CD4-positive, alpha-beta T cell treated with Interferon alpha-2 for 1 hour (primary cell): Measurements from ENCODE around the gene AGBL4.

Experiments used
- DNase-seq, 2 donors: peaks; one replicate each; pipeline ENCODE4 v3.0.0-alpha.2; 2020 to 2022

Gene AGBL4

DNA sequence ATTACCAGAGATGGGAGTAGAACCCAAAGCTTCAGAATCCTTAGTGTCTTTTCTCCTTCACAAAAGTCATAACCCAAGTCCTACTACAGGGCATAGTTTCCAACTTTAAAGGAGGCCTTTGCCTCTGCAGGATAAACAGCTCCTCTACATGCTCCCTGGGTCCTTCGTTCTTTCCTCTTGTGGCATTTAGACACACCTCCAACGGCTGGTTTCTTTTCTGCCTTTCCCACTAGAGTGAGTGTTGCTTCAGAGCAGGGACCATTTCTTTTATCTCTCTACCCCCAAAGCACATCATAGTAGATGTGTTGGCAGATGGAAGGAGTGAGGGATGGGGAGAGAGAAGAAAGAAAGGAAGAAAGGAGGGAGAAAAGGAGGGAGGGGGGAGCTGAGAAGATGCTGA lies 1407.0 kb downstream of the AGBL4 start:
- DNase-seq: no peak

DNA sequence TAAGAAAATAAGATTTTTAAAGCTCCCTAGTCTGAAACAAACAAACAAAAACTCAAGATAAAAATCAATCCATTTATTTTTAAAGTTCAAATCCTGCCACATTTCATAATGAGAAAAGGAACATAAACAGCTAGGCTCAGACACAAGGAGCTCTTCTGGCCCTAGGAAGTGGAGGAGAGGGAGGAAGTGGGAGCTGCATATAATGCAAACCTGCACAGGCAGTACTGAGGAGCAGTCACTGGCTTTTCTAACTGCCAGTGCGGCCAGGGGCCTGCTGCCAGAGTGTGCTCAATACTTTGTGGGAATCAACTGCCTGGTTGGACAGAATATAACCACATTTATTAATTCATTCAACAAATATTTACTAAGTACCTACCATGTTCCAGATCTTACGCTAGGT lies 1411.9 kb downstream of the AGBL4 start:
- DNase-seq: no peak

DNA sequence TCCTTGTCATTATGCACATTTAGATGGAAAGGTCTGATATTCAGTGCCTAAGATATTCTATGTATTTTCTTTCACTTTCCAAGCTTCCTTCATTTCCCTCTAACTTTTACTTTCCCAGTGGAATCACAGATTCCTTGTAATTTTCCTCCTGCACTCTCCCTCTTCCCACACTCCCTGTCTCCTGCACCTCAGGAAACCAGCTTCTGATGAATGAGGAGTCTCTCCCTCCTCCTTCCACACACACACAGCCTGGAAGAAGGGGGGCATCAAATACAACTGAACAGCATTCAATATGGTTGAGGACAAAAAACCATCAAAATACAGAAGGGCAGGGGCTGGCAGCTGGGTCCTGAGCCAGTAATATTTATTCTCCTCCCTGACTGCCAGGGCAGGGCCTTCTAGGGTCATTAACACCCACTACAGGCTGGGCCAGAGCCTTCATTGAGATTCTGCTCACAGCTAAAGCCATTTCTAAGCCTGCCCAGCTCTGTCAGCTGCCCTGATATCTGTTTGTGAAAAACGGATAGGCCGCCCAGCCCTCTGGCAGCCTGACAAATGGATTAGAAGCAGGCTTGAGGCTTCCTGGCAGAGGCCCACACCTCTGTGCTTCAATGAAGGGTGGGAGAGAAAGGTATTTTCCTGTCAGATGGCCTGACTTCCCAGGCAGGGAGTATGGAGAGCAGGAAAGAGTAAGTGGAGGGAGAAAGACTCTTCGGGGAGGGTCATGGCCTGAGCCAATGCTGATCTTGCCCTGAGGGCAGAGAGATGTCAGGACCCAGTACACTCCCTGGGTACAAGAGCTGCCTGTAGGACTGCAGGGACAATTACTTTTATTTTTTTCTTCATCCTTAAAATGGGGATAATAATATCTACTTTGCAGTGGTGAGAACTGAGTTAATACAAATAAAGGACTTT lies 1412.9 kb downstream of the AGBL4 start:
- no peak for DNase-seq

GRCh38 chr1:48608882-48609281 lies 1414.9 kb downstream of the AGBL4 start:
- DNase-seq: no peak

GRCh38 chr1:48603222-48603621 lies 1420.5 kb downstream of the AGBL4 start:
- no peak for DNase-seq

- DNase-seq: no peak
Observed at GRCh38 chr1:48602349-48602748, 1421.4 kb downstream of the AGBL4 start.

DNA sequence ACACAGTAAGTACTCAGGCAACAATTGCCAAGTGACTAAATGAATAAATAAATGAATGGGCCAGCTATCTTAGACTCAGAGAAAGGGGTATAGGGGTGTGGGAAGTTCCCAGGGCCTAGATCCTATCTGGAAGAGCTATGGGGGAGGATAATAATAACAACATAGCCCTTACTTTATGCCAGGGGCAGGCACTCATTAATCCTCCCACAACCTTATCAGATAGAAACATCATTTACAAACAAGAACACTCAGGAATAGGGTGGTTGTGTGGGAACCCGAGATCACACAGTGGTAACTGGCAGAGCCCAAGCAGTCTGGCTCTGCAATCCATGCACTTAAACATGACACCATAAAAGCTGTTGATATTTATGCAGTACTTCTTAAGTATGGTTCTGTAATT lies 1423.6 kb downstream of the AGBL4 start:
- no peak for DNase-seq

DNA sequence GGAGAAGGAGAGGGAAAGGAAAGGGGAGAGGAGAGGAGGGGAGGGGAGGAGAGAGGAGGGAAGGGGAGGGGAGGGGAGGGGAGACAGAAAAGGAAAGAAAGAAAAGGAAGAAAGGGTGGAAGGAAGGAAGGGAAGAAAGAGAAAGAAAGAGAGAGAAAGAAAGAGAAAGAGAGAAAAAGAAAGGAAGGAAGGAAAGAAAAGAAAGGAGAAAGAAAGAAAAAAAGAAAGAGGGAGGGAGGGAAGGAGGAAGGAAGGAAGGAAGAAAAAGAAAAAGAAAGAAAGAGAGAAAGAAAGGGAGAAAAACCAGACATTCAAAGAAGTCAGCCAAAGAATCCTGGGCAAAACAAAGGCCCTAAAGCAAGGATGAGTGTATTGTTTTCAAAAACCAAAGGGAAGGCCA lies 1426.1 kb downstream of the AGBL4 start:
- DNase-seq: no peak

DNA sequence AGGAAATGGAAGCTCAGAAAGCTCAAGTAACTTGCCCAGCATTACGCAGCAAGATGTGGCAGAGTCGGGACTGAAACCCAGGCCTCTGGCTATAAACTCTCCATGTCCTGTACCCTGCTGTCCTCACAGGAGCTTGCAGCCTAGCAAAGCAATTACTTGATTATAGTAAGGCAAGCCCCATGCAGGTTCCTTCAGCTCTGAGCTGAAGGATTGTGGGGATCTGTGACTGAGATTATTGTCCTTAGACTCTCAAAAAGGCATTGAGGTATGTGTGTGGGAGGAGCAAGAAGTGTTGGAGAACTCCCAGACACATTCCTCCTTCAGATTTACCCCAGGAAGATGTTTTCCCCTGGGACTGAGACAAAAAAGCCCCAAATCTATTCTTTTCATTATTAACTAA lies 1427.7 kb downstream of the AGBL4 start:
- DNase-seq: no peak

DNA sequence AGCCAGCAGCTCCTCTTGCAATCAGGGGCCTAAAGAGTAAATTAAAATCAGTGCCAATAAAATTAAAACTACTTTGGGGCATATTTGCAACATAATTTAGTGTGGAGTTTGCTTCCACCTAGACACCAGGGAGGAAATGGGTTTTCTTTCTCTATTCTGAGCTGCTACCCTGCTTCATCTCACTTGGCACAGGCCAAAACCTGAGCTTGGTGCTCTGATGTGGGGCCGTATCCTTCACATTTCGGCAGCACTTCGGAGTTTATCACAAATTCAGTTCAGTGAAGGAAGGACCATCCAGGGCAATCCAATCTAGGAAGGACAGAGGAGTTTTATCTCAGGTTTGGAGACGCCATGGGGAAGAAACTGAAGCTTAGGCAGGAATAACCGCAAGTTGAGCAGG lies 1428.1 kb downstream of the AGBL4 start:
- no peak for DNase-seq

GRCh38 chr1:48592330-48592729 lies 1431.4 kb downstream of the AGBL4 start:
- DNase-seq: no peak

DNA sequence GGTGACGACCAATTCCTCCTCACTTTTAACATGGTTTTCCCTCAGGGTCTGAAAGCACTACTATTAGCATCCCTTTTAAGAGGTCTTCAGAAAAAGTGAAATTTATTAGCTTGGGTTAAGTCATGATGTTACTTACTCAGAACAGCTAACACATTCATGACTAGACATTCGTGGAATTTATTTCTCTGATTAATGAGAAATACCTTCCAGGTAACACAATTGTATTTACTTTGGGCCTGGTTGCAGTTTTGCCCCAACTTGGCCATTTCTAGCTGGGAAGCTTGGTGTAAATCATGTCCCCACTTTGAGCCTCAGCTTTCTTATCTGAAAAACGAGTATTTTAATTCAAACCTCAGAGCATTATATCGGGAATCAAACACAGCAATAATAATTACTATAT lies 1432.6 kb downstream of the AGBL4 start:
- DNase-seq: no peak

DNA sequence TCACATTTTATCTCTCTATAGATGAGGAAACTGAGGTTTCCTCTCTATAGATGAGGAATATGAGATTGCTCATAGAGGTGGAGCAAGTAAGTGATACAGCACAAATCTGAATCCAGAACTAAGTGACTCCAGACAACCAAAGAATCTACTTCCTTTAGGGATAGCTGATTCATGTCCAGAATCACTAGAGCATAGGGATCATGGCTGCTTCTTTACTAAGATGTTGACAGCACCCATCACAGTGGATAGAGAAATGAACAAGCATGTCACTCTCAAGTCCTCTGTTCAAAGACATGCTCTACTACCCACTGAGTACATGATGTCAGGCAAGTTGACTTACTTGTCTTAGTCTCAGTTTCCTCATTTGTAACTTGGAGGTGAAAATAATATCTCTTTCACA lies 1435.7 kb downstream of the AGBL4 start:
- no peak for DNase-seq

DNA sequence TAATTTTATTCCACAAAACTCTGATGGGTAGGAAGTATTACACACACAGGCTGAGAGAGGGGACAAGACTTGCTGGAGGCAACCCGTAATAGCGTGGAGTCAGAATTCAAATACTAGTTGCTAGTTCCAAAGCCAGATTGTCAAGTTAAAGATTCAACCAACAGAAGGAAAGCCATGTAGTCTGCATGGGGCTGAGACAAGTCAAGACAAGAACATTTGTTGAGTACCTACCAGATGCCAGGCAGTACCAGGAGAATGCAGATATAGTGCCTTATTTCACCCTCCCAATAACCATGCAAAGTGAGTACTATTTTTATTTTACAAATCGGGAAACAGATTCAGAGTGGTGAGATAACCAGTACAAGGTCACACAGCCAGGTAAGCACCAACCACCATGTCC lies 1441.3 kb downstream of the AGBL4 start:
- DNase-seq: no peak

DNA sequence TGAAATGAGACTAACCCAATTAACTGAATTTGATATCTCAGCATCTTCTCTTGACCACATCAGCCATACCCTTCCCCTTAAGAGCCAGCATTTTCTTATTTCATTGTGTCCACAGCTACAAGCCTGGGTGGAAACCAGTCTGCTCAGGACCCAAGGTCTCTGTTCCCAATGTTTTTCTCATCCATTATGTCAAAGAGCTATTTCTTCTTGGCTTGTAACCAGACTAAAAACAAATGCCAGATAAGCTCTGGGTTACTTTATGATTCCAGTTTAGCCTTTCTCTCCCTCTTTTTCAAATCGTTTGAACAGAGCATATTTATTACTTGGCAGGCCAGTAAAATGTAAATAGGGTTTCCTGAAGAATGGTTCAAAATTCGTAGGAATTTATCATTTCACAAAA lies 1442.5 kb downstream of the AGBL4 start:
- no peak for DNase-seq

DNA sequence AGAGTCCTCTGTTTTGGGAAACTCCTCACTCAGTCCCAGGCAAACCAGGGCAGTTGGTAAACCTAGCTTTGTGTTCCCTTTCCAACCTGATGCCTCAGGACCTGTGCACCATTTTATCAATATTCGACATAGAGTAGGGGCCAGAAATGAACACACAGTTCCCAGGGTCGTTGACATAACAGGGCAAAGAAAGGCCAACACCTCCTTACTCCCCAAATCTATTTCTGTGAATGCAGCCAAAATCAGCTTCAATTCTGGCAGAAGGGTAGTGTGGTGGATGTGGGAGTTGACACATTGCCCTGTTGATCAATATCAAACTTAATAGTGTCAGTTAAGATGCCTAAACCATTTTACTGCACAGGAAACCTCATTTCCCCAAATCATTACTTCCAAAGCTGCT lies 1447.2 kb downstream of the AGBL4 start:
- no peak for DNase-seq

DNA sequence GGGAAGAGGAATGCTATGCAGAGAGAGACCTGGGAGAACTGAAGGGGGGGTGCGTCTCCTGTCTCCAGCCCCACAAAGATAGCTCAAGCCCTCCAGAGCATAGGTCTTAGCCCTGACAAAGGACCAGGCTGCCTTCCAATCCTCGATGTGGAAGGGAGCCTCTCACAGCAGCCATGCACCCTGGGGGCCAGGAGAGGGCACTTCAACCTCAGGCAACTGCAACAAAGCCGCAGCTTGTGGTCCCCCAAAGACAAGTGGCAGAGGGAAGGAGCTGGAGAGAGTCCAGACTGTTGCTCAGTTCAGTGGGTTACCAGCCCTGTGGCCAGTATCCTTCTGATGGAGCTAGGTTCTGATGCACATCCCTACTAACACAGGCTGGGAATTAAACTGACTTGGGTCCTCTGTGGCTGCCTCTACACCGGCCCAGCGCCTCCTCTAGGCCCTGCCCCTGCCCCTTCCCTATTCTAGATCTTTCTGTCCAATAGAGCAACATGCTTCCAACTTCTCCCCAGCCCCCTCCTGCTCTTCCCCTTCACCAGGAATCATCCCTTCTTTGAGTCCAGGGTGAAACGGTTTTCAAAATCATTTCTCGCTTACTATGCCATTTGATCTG lies 1451.0 kb downstream of the AGBL4 start:
- no peak for DNase-seq

GRCh38 chr1:48572134-48572533 lies 1451.6 kb downstream of the AGBL4 start:
- no peak for DNase-seq

- no peak for DNase-seq
Observed at GRCh38 chr1:48571303-48571987, 1452.3 kb downstream of the AGBL4 start.

GRCh38 chr1:48570568-48570967 lies 1453.2 kb downstream of the AGBL4 start:
- DNase-seq: no peak

- DNase-seq: no peak
Observed at GRCh38 chr1:48568501-48568900, 1455.3 kb downstream of the AGBL4 start.

GRCh38 chr1:48566492-48566891 lies 1457.3 kb downstream of the AGBL4 start:
- no peak for DNase-seq

DNA sequence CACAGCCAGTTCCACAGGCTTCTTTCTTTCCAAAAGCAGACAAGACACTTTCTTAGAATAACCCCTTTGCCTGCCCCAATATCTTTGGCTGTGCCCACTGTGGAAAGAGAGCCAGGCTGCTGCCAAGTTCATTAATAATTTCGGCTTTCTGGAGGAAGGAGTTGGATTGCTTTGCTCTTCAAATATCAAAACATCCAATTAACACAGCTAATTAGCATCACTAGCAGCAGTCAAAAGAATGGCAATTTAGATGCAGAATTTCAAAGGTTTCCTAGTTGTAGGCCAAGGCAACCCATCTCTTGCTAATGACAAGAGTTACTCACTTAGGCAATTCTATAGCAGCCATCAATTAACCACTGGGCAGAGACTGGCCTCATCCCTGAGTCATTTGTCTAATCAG lies 1460.7 kb downstream of the AGBL4 start:
- DNase-seq: no peak

GRCh38 chr1:48561444-48561843 lies 1462.3 kb downstream of the AGBL4 start:
- DNase-seq: no peak
